Measurements from ENCODE around the gene TCHP. TPM values are rescaled to one million over a fixed set of nuclear protein-coding genes. Genes with fewer than 3 reads are reported as not detected.

The TCHP gene
- 13.1 and 15.8 TPM in 2 replicates for total RNA-seq

GRCh38 chr12:109899783-109900751 is at the start of gene TCHP:
TSS of gene TCHP (plus strand) at chr12:109900274. CDS start at chr12:109903027, 2,753 bp downstream.

GRCh38 chr12:109880043-109880931 is 19.8 kb upstream of the TCHP start, which contains the start of gene GLTP:
TSS of gene GLTP (minus strand) at chr12:109880541. CDS start at chr12:109880374, 167 bp downstream.

Other genes starting within 250 kb of the TCHP start
- 0.15 and 0.17 TPM in 2 replicates for gene FAM222A, start 186.4 kb upstream of the TCHP start, total RNA-seq
- gene TRPV4, start 66.9 kb upstream of the TCHP start, total RNA-seq = 1.8 and 2.5 TPM in 2 replicates
- 40.4 and 43.0 TPM in 2 replicates for gene GLTP, start 19.7 kb upstream of the TCHP start, total RNA-seq
- gene GIT2, start 96.1 kb downstream of the TCHP start, total RNA-seq = 19.2 and 22.3 TPM in 2 replicates
- 112 and 121 TPM in 2 replicates for gene ANKRD13A, start 99.2 kb downstream of the TCHP start, total RNA-seq
- gene C12orf76, start 148.2 kb downstream of the TCHP start, total RNA-seq = 9.2 and 9.7 TPM in 2 replicates
- 6.8 and 8.2 TPM in 2 replicates for gene IFT81, start 224.1 kb downstream of the TCHP start, total RNA-seq